CD1c-positive myeloid dendritic cell (primary cell): ENCODE measurements around the gene FLRT1.
A peak's percentile ranks its signal among the peaks of the same experiment; 100 is the strongest.
"Not testable (repeated sequence)": the region's sequence is repeated elsewhere in the genome, so short reads cannot be mapped to it uniquely, and the experiment has no call there.

ENCODE experiments used
- DNase-seq: peaks from one replicate; pipeline ENCODE4 v3.0.0-alpha.2; 2016; ENCODE audit errors: extremely low spot score

The FLRT1 gene

GRCh38 chr11:64025205-64025604 is 10.5 kb upstream of the FLRT1 start:
- DNase-seq: no peak

GRCh38 chr11:64026575-64027205 is 9.0 kb upstream of the FLRT1 start:
- DNase-seq: no peak

GRCh38 chr11:64027651-64028397 is 7.9 kb upstream of the FLRT1 start:
- DNase-seq: peak; percentile 88

GRCh38 chr11:64028398-64029115 is 7.2 kb upstream of the FLRT1 start:
- no peak for DNase-seq

- DNase-seq: no peak
Observed at GRCh38 chr11:64029773-64030172, 6.0 kb upstream of the FLRT1 start.

- no peak for DNase-seq
Observed at GRCh38 chr11:64031001-64031400, 4.7 kb upstream of the FLRT1 start.

GRCh38 chr11:64032050-64032449 is 3.7 kb upstream of the FLRT1 start:
- DNase-seq: no peak

GRCh38 chr11:64034411-64034811 is 1.3 kb upstream of the FLRT1 start:
- no peak for DNase-seq

GRCh38 chr11:64035081-64035524 is 628 bp upstream of the FLRT1 start:
- DNase-seq: no peak

GRCh38 chr11:64036087-64037026 is 626 bp downstream of the FLRT1 start:
- DNase-seq: peak; percentile 30

GRCh38 chr11:64037027-64037634 is 1.4 kb downstream of the FLRT1 start:
- no peak for DNase-seq

- no peak for DNase-seq
Observed at GRCh38 chr11:64038500-64038899, 2.8 kb downstream of the FLRT1 start.

- DNase-seq: no peak
Observed at GRCh38 chr11:64039012-64039665, 3.4 kb downstream of the FLRT1 start.

GRCh38 chr11:64040684-64041322 is 5.1 kb downstream of the FLRT1 start:
- DNase-seq: no peak

GRCh38 chr11:64041846-64042245 is 6.1 kb downstream of the FLRT1 start:
- no peak for DNase-seq

- no peak for DNase-seq
Observed at GRCh38 chr11:64042301-64042700, 6.6 kb downstream of the FLRT1 start.

- no peak for DNase-seq
Observed at GRCh38 chr11:64043545-64043944, 7.8 kb downstream of the FLRT1 start.

- DNase-seq: no peak
Observed at GRCh38 chr11:64044730-64045393, 9.1 kb downstream of the FLRT1 start.

GRCh38 chr11:64045700-64046099 is 10.0 kb downstream of the FLRT1 start:
- DNase-seq: no peak

GRCh38 chr11:64047373-64047772 is 11.6 kb downstream of the FLRT1 start:
- not testable (repeated sequence) for DNase-seq
